ENCODE measurements around the gene SCARB2. TPM values are rescaled to one million over a fixed set of nuclear protein-coding genes. Genes with fewer than 3 reads are reported as not detected.

SCARB2 gene
- total RNA-seq, 1 donor: 32.9 TPM

GRCh38 chr4:76233083-76233482 lies 19.5 kb upstream of the SCARB2 start:
- no peak for DNase-seq (ENCODE audit: low read depth in 2 of 3, low spot score in 2 of 3)

- no peak for DNase-seq (ENCODE audit: low read depth in 2 of 3, low spot score in 2 of 3)
Measured at GRCh38 chr4:76232681-76233080, 19.1 kb upstream of the SCARB2 start.

GRCh38 chr4:76226418-76226817 lies 12.8 kb upstream of the SCARB2 start:
- no peak for DNase-seq (ENCODE audit: low read depth in 2 of 3, low spot score in 2 of 3)

GRCh38 chr4:76224171-76224570 lies 10.5 kb upstream of the SCARB2 start:
- DNase-seq (ENCODE audit: low read depth in 2 of 3, low spot score in 2 of 3): no peak

- no peak for DNase-seq (ENCODE audit: low read depth in 2 of 3, low spot score in 2 of 3)
Measured at GRCh38 chr4:76219299-76220055, 5.9 kb upstream of the SCARB2 start.

- DNase-seq (ENCODE audit: low read depth in 2 of 3, low spot score in 2 of 3): no peak
Measured at GRCh38 chr4:76216975-76217814, 3.6 kb upstream of the SCARB2 start.

GRCh38 chr4:76216524-76216923 lies 2.9 kb upstream of the SCARB2 start:
- no peak for DNase-seq (ENCODE audit: low read depth in 2 of 3, low spot score in 2 of 3)

- DNase-seq (ENCODE audit: low read depth in 2 of 3, low spot score in 2 of 3): no peak
Measured at GRCh38 chr4:76215077-76215476, 1.5 kb upstream of the SCARB2 start.

GRCh38 chr4:76214177-76214675 lies 602 bp upstream of the SCARB2 start:
- DNase-seq (ENCODE audit: low read depth in 2 of 3, low spot score in 2 of 3): peak in 1 of 3 donors; percentile 82

GRCh38 chr4:76212851-76213414 lies 691 bp downstream of the SCARB2 start:
- peak in 2 of 3 donors; percentile 25 to 34 for DNase-seq (ENCODE audit: low read depth in 2 of 3, low spot score in 2 of 3)

GRCh38 chr4:76211769-76212708 lies 1.6 kb downstream of the SCARB2 start:
- DNase-seq (ENCODE audit: low read depth in 2 of 3, low spot score in 2 of 3): no peak

GRCh38 chr4:76210452-76210851 lies 3.2 kb downstream of the SCARB2 start:
- DNase-seq (ENCODE audit: low read depth in 2 of 3, low spot score in 2 of 3): peak in 1 of 3 donors; percentile 17

- no peak for DNase-seq (ENCODE audit: low read depth in 2 of 3, low spot score in 2 of 3)
Measured at GRCh38 chr4:76209881-76210280, 3.7 kb downstream of the SCARB2 start.

GRCh38 chr4:76208005-76208765 lies 5.4 kb downstream of the SCARB2 start:
- DNase-seq (ENCODE audit: low read depth in 2 of 3, low spot score in 2 of 3): peak in 2 of 3 donors; percentile 20 to 33

- DNase-seq (ENCODE audit: low read depth in 2 of 3, low spot score in 2 of 3): no peak
Measured at GRCh38 chr4:76207549-76207948, 6.1 kb downstream of the SCARB2 start.

GRCh38 chr4:76206222-76206942 lies 7.2 kb downstream of the SCARB2 start:
- no peak for DNase-seq (ENCODE audit: low read depth in 2 of 3, low spot score in 2 of 3)

- DNase-seq (ENCODE audit: low read depth in 2 of 3, low spot score in 2 of 3): no peak
Measured at GRCh38 chr4:76205476-76205875, 8.1 kb downstream of the SCARB2 start.

GRCh38 chr4:76204936-76205335 lies 8.7 kb downstream of the SCARB2 start:
- DNase-seq (ENCODE audit: low read depth in 2 of 3, low spot score in 2 of 3): no peak

- DNase-seq (ENCODE audit: low read depth in 2 of 3, low spot score in 2 of 3): no peak
Measured at GRCh38 chr4:76203541-76203940, 10.1 kb downstream of the SCARB2 start.
